Skeletal muscle satellite cell (primary cell): ENCODE data around the gene PLAC9.
A peak's percentile ranks its signal among the peaks of the same experiment; 100 is the strongest.
"Not testable (repeated sequence)": the region's sequence is repeated elsewhere in the genome, so short reads cannot be mapped to it uniquely, and the experiment has no call there.

ENCODE experiments used
- H3K27me3 ChIP-seq: 2 replicates; pipeline ENCODE4 v1.7.0; 2013; ENCODE audit warnings: low read length; ENCODE audit not compliant: control insufficient read depth, insufficient read depth
- H3K36me3 ChIP-seq: 2 replicates; pipeline ENCODE4 v1.7.0; 2013; ENCODE audit warnings: mild to moderate bottlenecking, control low read depth, low read length; ENCODE audit not compliant: insufficient read depth
- H3K4me1 ChIP-seq: 2 replicates; pipeline ENCODE4 v1.7.0; 2013; ENCODE audit warnings: low read length; ENCODE audit not compliant: control insufficient read depth, insufficient read depth
- H3K4me2 ChIP-seq: 2 replicates; pipeline ENCODE4 v1.7.0; 2013; ENCODE audit warnings: mild to moderate bottlenecking, low read length
- H3K4me3 ChIP-seq: 2 replicates; pipeline ENCODE4 v1.7.0; 2013; ENCODE audit warnings: low read length
- H3K9ac ChIP-seq: 2 replicates; pipeline ENCODE4 v1.7.0; 2013; ENCODE audit warnings: mild to moderate bottlenecking, low read depth, low read length, moderate library complexity
- H3K9me3 ChIP-seq: replicated peaks from 2 replicates; pipeline ENCODE4 v1.7.0; 2013; ENCODE audit warnings: mild to moderate bottlenecking, control low read depth, low read length

PLAC9 gene

GRCh38 chr10:80122110-80122710, 10.3 kb upstream of the PLAC9 start:
- Histone ChIP-seq H3K27me3 (peaks cover 17% of the 10 kb centered on the region), H3K9me3 (no peaks in the 10 kb centered on the region), H3K4me2 (no peak overlapping the region), H3K9ac (no peak overlapping the region), H3K36me3 (no peaks in the 10 kb centered on the region), H3K4me3 (no peak overlapping the region), H3K4me1 (no peaks in the 10 kb centered on the region)

- H3K4me1 ChIP-seq = no peaks in the 10 kb centered on the region
- H3K4me2 ChIP-seq = no peak overlapping the region
- H3K4me3 ChIP-seq = no peak overlapping the region
- H3K36me3 ChIP-seq = no peaks in the 10 kb centered on the region
- no peak overlapping the region for H3K9ac ChIP-seq
- H3K27me3 ChIP-seq = peaks cover 17% of the 10 kb centered on the region
- no peaks in the 10 kb centered on the region for H3K9me3 ChIP-seq
These were observed 9.8 kb upstream of the PLAC9 start for GRCh38 chr10:80122746-80123145.

DNA sequence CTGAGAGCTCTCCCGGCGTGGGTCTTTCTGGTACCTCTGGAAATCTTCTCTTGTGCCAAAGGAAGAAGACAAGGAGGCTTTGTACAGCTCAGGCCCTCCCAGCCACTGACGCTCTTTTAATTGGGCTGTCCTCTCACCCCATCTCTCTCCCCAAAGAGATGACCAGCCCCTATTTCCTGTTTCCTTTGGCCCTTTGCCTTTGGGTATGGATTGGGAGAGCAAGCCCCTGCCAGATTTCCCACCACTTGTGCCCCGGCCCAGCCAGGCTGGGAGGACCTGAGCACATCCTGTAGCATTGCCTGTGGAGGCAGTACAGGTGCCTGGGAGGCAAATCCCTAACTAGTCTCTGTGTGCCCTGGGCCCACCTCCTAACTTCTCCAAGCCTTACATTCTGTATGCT, 5.7 kb upstream of the PLAC9 start:
- Histone ChIP-seq H3K36me3 (no peaks in the 10 kb centered on the region), H3K27me3 (peaks cover 11% of the 10 kb centered on the region), H3K4me2 (no peak overlapping the region), H3K9ac (no peak overlapping the region), H3K4me1 (no peaks in the 10 kb centered on the region), H3K9me3 (no peaks in the 10 kb centered on the region), H3K4me3 (no peak overlapping the region)

DNA sequence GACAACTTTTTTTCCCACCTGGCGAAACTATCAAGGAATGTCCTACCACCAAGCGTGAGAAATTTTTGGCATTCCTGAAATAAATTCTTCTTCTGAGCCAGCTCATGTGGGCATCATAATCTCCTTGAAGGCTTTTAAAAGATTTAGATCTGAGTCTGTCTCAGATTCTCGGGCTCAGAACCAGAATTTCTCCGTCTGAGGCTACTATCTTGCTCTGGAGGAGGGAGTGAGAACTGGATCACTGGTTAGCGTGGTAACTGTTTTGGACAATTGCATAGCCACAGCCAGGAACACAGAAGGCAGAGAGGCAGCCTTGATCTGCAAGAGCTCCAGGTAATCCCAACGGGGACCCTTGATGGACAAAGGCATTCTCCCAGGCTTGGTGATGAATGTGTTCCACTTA, 1.0 kb upstream of the PLAC9 start:
- H3K36me3 ChIP-seq = no peaks in the 10 kb centered on the region
- H3K9ac ChIP-seq = no peak overlapping the region
- H3K4me1 ChIP-seq = peaks cover 20% of the 10 kb centered on the region
- no peak overlapping the region for H3K4me3 ChIP-seq
- peaks cover 5% of the 10 kb centered on the region for H3K27me3 ChIP-seq
- H3K4me2 ChIP-seq = no peak overlapping the region
- no peaks in the 10 kb centered on the region for H3K9me3 ChIP-seq

- H3K36me3 ChIP-seq = no peaks in the 10 kb centered on the region
- peaks cover 5% of the 10 kb centered on the region for H3K27me3 ChIP-seq
- no peaks in the 10 kb centered on the region for H3K9me3 ChIP-seq
- H3K4me3 ChIP-seq = peak overlapping the region; percentile 72
- peak overlapping the region; percentile 91 for H3K4me2 ChIP-seq
- peaks cover 24% of the 10 kb centered on the region for H3K4me1 ChIP-seq
- peak overlapping the region; percentile 72 for H3K9ac ChIP-seq
These were observed 676 bp downstream of the PLAC9 start for GRCh38 chr10:80133206-80133605.

- H3K27me3 ChIP-seq, H3K9ac ChIP-seq, H3K36me3 ChIP-seq, H3K9me3 ChIP-seq, H3K4me3 ChIP-seq: not testable (repeated sequence)
- H3K4me2 ChIP-seq = peak overlapping the region; percentile 91
- peaks cover 24% of the 10 kb centered on the region for H3K4me1 ChIP-seq
These were observed 1.2 kb downstream of the PLAC9 start for GRCh38 chr10:80133687-80134086.

GRCh38 chr10:80136134-80136571, 3.6 kb downstream of the PLAC9 start:
- Histone ChIP-seq H3K4me3 (no peak overlapping the region), H3K4me1 (peaks cover 24% of the 10 kb centered on the region), H3K9me3 (no peaks in the 10 kb centered on the region), H3K27me3 (peaks cover 4% of the 10 kb centered on the region), H3K9ac (no peak overlapping the region), H3K36me3 (no peaks in the 10 kb centered on the region), H3K4me2 (peak overlapping the region; percentile 62)

- no peak overlapping the region for H3K4me3 ChIP-seq
- no peaks in the 10 kb centered on the region for H3K9me3 ChIP-seq
- peaks cover 24% of the 10 kb centered on the region for H3K4me1 ChIP-seq
- peaks cover 4% of the 10 kb centered on the region for H3K27me3 ChIP-seq
- H3K36me3 ChIP-seq = no peaks in the 10 kb centered on the region
- no peak overlapping the region for H3K4me2 ChIP-seq
- H3K9ac ChIP-seq = no peak overlapping the region
These were observed 4.7 kb downstream of the PLAC9 start for GRCh38 chr10:80137031-80137862.

- Histone ChIP-seq H3K9me3 (no peaks in the 10 kb centered on the region), H3K4me2 (no peak overlapping the region), H3K27me3 (peaks cover 4% of the 10 kb centered on the region), H3K4me3 (no peak overlapping the region), H3K4me1 (peaks cover 20% of the 10 kb centered on the region), H3K9ac (no peak overlapping the region), H3K36me3 (no peaks in the 10 kb centered on the region)
These were observed 5.4 kb downstream of the PLAC9 start for GRCh38 chr10:80137920-80138319.

GRCh38 chr10:80139265-80139664, 6.7 kb downstream of the PLAC9 start:
- no peak overlapping the region for H3K9ac ChIP-seq
- peaks cover 4% of the 10 kb centered on the region for H3K27me3 ChIP-seq
- no peaks in the 10 kb centered on the region for H3K36me3 ChIP-seq
- H3K9me3 ChIP-seq = no peaks in the 10 kb centered on the region
- peaks cover 15% of the 10 kb centered on the region for H3K4me1 ChIP-seq
- no peak overlapping the region for H3K4me2 ChIP-seq
- no peak overlapping the region for H3K4me3 ChIP-seq

- Histone ChIP-seq H3K4me3 (no peak overlapping the region), H3K9me3 (no peaks in the 10 kb centered on the region), H3K27me3 (peaks cover 4% of the 10 kb centered on the region), H3K4me2 (no peak overlapping the region), H3K36me3 (no peaks in the 10 kb centered on the region), H3K9ac (no peak overlapping the region), H3K4me1 (peaks cover 18% of the 10 kb centered on the region)
These were observed 7.7 kb downstream of the PLAC9 start for GRCh38 chr10:80140251-80140650.
